Activated naive CD8-positive, alpha-beta T cell (primary cell): ENCODE results near the gene FBXO41.
A peak's percentile ranks its signal among the peaks of the same experiment; 100 is the strongest.

Source experiments
- H3K27ac Mint-ChIP-seq: one replicate; pipeline ENCODE4 v1.8.0; 2021; ENCODE audit warnings: mixed read lengths
- H3K27me3 Mint-ChIP-seq: one replicate; pipeline ENCODE4 v1.8.0; 2021; ENCODE audit warnings: mixed read lengths
- H3K36me3 Mint-ChIP-seq: one replicate; pipeline ENCODE4 v1.8.0; 2021; ENCODE audit warnings: mixed read lengths
- H3K4me1 Mint-ChIP-seq: one replicate; pipeline ENCODE4 v1.8.0; 2021; ENCODE audit warnings: low read depth, mixed read lengths
- H3K4me3 Mint-ChIP-seq: one replicate; pipeline ENCODE4 v1.8.0; 2021; ENCODE audit warnings: mild to moderate bottlenecking, mixed read lengths
- H3K9me3 Mint-ChIP-seq: one replicate; pipeline ENCODE4 v1.8.0; 2021; ENCODE audit warnings: low read depth, mixed read lengths

FBXO41 gene

GRCh38 chr2:73292906-73293533, 8.7 kb upstream of the FBXO41 start:
- Mint-ChIP-seq H3K27ac (no peak overlapping the region), H3K4me1 (peaks cover 14% of the 10 kb centered on the region), H3K27me3 (peaks cover 32% of the 10 kb centered on the region), H3K36me3 (no peaks in the 10 kb centered on the region), H3K4me3 (peak overlapping the region; percentile 78), H3K9me3 (no peaks in the 10 kb centered on the region)

GRCh38 chr2:73292316-73292905, 8.1 kb upstream of the FBXO41 start:
- no peaks in the 10 kb centered on the region for H3K36me3 Mint-ChIP-seq
- peaks cover 29% of the 10 kb centered on the region for H3K27me3 Mint-ChIP-seq
- peaks cover 14% of the 10 kb centered on the region for H3K4me1 Mint-ChIP-seq
- H3K4me3 Mint-ChIP-seq = peak overlapping the region; percentile 78
- no peaks in the 10 kb centered on the region for H3K9me3 Mint-ChIP-seq
- no peak overlapping the region for H3K27ac Mint-ChIP-seq

GRCh38 chr2:73291461-73292315, 7.4 kb upstream of the FBXO41 start:
- Mint-ChIP-seq H3K36me3 (no peaks in the 10 kb centered on the region), H3K9me3 (no peaks in the 10 kb centered on the region), H3K27me3 (peaks cover 23% of the 10 kb centered on the region), H3K4me1 (peaks cover 14% of the 10 kb centered on the region), H3K27ac (no peak overlapping the region), H3K4me3 (peak overlapping the region; percentile 78)

GRCh38 chr2:73291093-73291460, 6.8 kb upstream of the FBXO41 start:
- Mint-ChIP-seq H3K27ac (no peak overlapping the region), H3K27me3 (peaks cover 17% of the 10 kb centered on the region)

GRCh38 chr2:73290049-73290839, 6.0 kb upstream of the FBXO41 start:
- Mint-ChIP-seq H3K9me3 (no peaks in the 10 kb centered on the region), H3K4me1 (peaks cover 22% of the 10 kb centered on the region), H3K36me3 (no peaks in the 10 kb centered on the region), H3K27me3 (peaks cover 8% of the 10 kb centered on the region), H3K4me3 (peak overlapping the region; percentile 67), H3K27ac (no peak overlapping the region)

More at GRCh38 chr2:73291093-73291460, 6.8 kb upstream of the FBXO41 start:
- H3K9me3 Mint-ChIP-seq = no peaks in the 10 kb centered on the region
- H3K4me3 Mint-ChIP-seq = peak overlapping the region; percentile 67
- H3K4me1 Mint-ChIP-seq = peaks cover 15% of the 10 kb centered on the region
- no peaks in the 10 kb centered on the region for H3K36me3 Mint-ChIP-seq

GRCh38 chr2:73289304-73289703, 5.0 kb upstream of the FBXO41 start:
- Mint-ChIP-seq H3K27ac (no peak overlapping the region), H3K4me3 (no peak overlapping the region), H3K27me3 (peaks cover 6% of the 10 kb centered on the region), H3K4me1 (peaks cover 26% of the 10 kb centered on the region), H3K9me3 (no peaks in the 10 kb centered on the region), H3K36me3 (no peaks in the 10 kb centered on the region)

GRCh38 chr2:73286134-73286655, 1.9 kb upstream of the FBXO41 start:
- H3K27ac Mint-ChIP-seq = peak overlapping the region; percentile 78
- H3K9me3 Mint-ChIP-seq = no peaks in the 10 kb centered on the region
- peaks cover 34% of the 10 kb centered on the region for H3K4me1 Mint-ChIP-seq
- H3K27me3 Mint-ChIP-seq = peaks cover 5% of the 10 kb centered on the region
- peak overlapping the region; percentile 72 for H3K4me3 Mint-ChIP-seq
- H3K36me3 Mint-ChIP-seq = no peaks in the 10 kb centered on the region

- Mint-ChIP-seq H3K27me3 (peaks cover 3% of the 10 kb centered on the region), H3K27ac (peak overlapping the region; percentile 78), H3K36me3 (peaks cover 3% of the 10 kb centered on the region), H3K4me3 (peak overlapping the region; percentile 72), H3K9me3 (no peaks in the 10 kb centered on the region), H3K4me1 (peaks cover 30% of the 10 kb centered on the region)
Measured at GRCh38 chr2:73285159-73285739, 971 bp upstream of the FBXO41 start.

- H3K27ac Mint-ChIP-seq = peak overlapping the region; percentile 88
- peaks cover 11% of the 10 kb centered on the region for H3K36me3 Mint-ChIP-seq
- H3K4me3 Mint-ChIP-seq = peak overlapping the region; percentile 94
- peaks cover 40% of the 10 kb centered on the region for H3K4me1 Mint-ChIP-seq
- H3K9me3 Mint-ChIP-seq = no peaks in the 10 kb centered on the region
- H3K27me3 Mint-ChIP-seq = peaks cover 3% of the 10 kb centered on the region
Measured at GRCh38 chr2:73283545-73284295, 558 bp downstream of the FBXO41 start.

GRCh38 chr2:73282924-73283544, 1.2 kb downstream of the FBXO41 start:
- peak overlapping the region; percentile 88 for H3K27ac Mint-ChIP-seq
- H3K4me1 Mint-ChIP-seq = peaks cover 40% of the 10 kb centered on the region
- H3K36me3 Mint-ChIP-seq = peaks cover 11% of the 10 kb centered on the region
- peak overlapping the region; percentile 94 for H3K4me3 Mint-ChIP-seq
- H3K27me3 Mint-ChIP-seq = no peaks in the 10 kb centered on the region
- H3K9me3 Mint-ChIP-seq = no peaks in the 10 kb centered on the region

GRCh38 chr2:73281244-73281643, 3.0 kb downstream of the FBXO41 start:
- H3K9me3 Mint-ChIP-seq = no peaks in the 10 kb centered on the region
- H3K27ac Mint-ChIP-seq = no peak overlapping the region
- no peaks in the 10 kb centered on the region for H3K27me3 Mint-ChIP-seq
- peaks cover 40% of the 10 kb centered on the region for H3K4me1 Mint-ChIP-seq
- peaks cover 11% of the 10 kb centered on the region for H3K36me3 Mint-ChIP-seq
- H3K4me3 Mint-ChIP-seq = no peak overlapping the region

- peaks cover 11% of the 10 kb centered on the region for H3K36me3 Mint-ChIP-seq
- no peak overlapping the region for H3K4me3 Mint-ChIP-seq
Measured at GRCh38 chr2:73279852-73280251, 4.4 kb downstream of the FBXO41 start.

GRCh38 chr2:73272270-73272669, 12.0 kb downstream of the FBXO41 start:
- Mint-ChIP-seq H3K4me3 (no peak overlapping the region), H3K27ac (no peak overlapping the region), H3K36me3 (peaks cover 10% of the 10 kb centered on the region), H3K27me3 (no peaks in the 10 kb centered on the region), H3K4me1 (peaks cover 18% of the 10 kb centered on the region), H3K9me3 (no peaks in the 10 kb centered on the region)

More at GRCh38 chr2:73279852-73280251, 4.4 kb downstream of the FBXO41 start:
- Mint-ChIP-seq H3K4me1 (peaks cover 28% of the 10 kb centered on the region), H3K27me3 (no peaks in the 10 kb centered on the region), H3K9me3 (no peaks in the 10 kb centered on the region), H3K27ac (no peak overlapping the region)
